Measurements from ENCODE around the gene FRAS1.
"Not testable (repeated sequence)": the region's sequence is repeated elsewhere in the genome, so short reads cannot be mapped to it uniquely, and the experiment has no call there.

The FRAS1 gene, protein sequence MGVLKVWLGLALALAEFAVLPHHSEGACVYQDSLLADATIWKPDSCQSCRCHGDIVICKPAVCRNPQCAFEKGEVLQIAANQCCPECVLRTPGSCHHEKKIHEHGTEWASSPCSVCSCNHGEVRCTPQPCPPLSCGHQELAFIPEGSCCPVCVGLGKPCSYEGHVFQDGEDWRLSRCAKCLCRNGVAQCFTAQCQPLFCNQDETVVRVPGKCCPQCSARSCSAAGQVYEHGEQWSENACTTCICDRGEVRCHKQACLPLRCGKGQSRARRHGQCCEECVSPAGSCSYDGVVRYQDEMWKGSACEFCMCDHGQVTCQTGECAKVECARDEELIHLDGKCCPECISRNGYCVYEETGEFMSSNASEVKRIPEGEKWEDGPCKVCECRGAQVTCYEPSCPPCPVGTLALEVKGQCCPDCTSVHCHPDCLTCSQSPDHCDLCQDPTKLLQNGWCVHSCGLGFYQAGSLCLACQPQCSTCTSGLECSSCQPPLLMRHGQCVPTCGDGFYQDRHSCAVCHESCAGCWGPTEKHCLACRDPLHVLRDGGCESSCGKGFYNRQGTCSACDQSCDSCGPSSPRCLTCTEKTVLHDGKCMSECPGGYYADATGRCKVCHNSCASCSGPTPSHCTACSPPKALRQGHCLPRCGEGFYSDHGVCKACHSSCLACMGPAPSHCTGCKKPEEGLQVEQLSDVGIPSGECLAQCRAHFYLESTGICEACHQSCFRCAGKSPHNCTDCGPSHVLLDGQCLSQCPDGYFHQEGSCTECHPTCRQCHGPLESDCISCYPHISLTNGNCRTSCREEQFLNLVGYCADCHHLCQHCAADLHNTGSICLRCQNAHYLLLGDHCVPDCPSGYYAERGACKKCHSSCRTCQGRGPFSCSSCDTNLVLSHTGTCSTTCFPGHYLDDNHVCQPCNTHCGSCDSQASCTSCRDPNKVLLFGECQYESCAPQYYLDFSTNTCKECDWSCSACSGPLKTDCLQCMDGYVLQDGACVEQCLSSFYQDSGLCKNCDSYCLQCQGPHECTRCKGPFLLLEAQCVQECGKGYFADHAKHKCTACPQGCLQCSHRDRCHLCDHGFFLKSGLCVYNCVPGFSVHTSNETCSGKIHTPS (N-terminal part only)

DNA sequence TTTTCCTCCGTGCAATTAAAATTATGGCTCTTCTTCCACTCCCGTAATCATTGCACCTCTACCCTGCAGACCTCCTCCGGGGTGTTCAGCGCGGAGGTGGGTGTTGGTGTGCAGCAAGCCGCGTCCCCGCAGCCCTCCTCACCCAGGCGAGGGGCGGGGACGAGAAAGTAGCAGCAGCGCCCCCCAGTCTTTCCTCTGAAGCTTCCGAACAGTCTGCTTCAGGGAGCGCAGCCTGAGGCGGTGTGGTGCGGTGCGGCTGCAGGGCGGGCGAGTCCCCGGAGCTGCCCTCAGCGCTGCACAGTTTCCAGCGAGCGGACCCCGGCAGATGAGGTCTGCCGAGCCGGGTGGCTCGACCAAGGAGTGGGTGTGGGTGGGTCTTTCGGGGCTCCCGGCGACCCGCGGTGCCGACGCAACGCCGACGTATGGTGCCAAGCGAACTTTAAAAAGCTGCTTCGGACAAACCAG, at the start of gene FRAS1:
Gene FRAS1 (plus strand): TSS at position 189 of the 465 bp plus-strand sequence. CDS start 687 bp downstream, outside the sequence.
- no peak for DNase-seq (ENCODE audit: low read depth in 2 of 2)

DNA sequence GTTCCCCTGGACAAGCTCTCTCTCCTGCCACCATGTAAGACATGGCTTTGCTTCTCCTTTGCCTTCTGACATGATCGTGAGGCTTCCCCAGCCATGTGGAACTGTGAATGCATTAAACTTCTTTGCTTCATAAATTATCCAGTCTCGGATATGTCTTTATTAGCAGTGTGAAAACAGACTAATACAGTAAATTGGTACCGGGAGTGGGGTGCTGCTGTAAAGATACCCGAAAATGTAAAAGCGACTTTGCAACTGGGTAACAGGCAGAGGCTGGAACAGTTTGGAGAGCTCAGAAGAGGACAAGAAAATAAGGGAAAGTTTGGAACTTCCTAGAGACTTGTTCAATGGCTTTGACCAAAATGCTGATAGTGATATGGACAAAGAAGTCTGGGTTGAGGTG, 46.1 kb upstream of the FRAS1 start:
- not testable (repeated sequence) for DNase-seq (ENCODE audit: low read depth in 2 of 2)

DNA sequence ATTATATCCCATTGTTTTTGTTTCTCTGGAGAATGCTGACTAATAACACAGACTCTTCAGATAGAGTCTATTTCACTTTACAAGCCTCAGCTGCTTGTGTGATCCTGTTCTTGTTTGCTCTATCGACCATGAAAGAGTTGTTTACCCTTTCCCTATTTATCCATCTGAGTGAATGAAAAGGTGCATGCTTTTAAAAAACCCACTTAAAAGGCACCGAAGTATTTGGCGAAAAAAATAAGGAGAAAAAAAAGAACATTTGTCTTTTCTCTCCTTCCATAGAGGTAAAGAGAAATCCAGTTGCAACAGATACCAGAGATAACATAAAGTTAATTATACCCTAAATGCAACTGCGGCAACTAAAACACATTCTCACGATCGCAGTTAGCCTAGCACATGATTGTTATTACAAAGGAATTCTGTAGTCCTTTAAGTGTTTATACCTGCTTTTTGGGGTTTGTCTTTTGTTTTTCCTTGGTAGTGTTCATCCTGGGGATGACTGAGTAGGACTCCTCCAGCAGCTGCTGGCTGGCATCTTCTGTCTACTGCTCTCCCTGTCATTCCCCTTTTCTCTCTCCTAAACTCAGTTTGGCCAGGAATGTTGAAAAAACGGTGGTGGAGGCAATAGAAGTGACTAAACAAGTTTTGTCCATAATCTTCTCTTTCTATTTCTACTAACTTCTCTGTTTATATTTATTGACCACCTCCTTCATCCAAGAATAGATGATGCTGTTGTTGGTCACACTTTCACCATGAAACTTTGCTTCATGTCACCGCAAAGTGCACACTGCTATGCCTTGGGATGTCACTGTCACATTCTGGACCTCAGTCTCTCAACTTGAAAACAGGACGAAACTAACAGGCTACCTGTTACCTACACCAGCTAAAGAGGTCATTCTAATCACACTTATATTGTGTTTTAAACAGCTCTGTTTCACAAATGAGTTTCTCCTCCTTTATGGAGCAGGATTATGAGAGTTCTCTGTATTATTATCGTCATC, 41.9 kb upstream of the FRAS1 start:
- no peak for DNase-seq (ENCODE audit: low read depth in 2 of 2)

DNA sequence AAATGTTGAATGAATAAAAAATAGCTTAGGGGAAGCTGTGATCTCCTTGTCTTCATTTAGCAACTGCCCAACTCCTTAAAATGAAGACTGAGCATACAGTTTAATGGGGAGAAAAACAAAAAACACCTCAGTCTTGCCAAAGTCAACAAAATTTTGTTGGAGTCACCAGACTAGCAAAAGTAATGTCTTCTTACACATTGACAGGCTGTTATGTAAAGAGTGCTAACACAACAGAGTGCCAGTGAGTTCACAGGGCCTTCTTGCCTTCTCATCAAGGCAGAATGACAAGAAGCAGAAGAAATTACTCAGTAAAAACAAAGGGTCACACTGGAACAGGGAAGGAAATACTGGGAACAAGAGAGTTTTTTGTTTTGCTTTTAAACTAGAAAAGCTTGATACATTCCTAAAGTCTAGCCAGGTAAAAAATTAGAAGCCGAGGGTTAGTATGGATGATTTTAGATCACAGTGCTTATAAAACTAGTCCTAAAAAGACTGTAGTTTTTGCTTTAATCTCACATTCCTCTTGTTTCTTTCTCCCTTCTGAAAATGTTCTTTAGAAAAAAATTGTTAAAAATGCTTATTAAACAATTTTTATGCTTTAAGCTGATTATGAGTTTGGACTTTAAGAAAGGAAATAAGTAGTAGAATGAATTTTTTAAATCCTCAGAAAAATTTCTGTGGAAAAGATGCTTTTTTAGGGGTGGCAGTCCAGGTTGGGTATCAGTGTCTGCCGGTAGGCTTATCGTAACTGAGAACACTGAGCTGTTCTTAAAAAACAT, 38.7 kb upstream of the FRAS1 start:
- DNase-seq (ENCODE audit: low read depth in 2 of 2) = no peak

DNA sequence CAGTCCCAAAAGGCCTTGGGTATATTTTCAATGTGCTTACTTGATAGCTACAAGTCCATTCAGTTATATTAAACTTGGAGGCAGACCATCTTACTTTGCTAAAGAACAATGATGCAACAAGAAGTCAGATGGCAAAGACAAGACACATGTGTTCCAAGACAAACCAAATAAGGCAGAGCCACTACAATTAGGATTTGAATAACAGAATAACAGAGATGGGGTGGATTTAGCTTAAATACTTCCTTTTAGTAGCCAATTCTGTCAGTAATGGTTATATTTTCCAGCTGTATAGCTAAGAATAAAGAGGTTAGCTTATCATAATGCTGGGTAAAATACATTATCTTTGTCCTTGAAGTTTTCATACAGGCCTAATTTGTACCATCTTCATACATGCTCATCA, 37.7 kb upstream of the FRAS1 start:
- no peak for DNase-seq (ENCODE audit: low read depth in 2 of 2)

DNA sequence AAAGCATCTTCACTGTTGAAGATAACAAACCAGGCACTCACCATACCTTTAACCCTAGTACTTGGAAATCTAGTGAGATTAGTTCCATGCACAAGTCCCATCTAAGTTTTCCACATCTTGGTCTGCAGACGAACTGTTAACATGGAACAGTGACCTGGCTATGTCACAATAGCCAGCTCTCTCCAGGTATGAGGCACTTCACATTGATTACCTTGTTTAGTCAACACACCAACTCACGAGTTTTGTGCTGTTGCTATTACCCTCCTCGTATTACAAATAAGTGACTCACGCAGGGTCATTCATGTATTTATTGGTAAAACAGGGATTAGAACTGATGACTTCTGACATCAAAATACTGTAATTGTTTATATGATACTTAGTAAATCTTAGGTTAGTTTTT, 36.4 kb upstream of the FRAS1 start:
- DNase-seq (ENCODE audit: low read depth in 2 of 2) = no peak

DNA sequence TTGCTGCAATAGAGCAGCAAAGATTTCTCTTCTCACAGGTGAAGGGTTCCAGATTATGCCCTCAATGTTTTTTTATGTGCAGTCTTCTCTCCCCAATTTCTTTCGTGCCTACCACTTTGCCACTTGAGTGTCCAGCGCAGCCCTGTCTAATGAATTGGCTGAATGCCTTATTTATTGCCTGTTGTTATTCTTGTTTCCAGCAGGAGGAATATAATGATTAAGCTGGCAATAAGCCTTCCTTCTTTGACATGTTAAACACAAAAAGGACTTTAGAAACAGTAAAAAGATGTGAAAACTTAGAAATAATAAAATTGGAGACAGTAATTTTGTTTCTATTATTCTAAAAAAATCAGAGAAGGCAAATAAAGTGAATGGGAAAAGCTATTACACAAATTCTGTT, 34.6 kb upstream of the FRAS1 start:
- no peak for DNase-seq (ENCODE audit: low read depth in 2 of 2)

DNA sequence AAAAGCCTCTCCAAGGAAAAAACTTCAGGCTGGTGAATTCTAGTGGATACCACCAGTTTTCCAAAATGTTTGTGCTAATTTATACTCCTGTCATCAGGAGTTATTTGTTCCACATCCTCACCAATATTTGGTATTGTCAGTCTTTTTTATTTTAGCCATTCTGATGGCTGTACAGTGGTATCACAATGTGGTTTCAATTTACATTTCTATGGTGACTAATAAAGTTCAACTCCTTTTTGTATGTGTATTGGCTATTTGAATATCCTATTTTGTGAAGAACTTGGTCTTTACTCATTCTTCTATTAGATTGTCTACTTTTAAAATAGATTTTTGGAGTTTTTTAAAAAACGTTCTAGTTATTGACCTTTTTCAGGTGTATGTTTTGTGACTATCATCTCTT, 33.0 kb upstream of the FRAS1 start:
- DNase-seq (ENCODE audit: low read depth in 2 of 2) = peak in 1 of 2 experiments; percentile 9

DNA sequence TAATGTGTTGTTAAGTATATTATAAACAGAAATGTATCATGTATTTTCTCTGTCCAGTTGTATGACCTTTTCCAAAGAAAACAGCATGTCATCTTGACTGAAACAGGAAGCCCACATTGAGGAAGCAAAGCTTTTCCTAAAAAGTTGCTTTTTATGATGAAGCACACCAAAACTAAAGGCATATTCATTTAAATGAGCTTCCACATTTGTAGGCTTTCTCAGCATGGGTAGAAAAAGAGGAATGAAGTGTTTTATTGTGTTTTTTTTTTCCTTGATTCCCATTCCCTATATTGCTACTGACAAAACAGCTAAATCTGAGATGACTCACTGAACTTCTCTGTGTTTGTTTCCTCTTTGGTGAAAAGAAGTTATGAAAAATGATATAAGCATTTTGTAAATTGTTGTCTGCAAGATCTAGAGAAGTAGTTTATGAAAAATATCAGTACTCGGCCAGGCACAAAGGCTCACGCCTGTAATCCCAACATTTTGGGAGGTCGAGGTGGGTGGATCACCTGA, 32.5 kb upstream of the FRAS1 start:
- DNase-seq (ENCODE audit: low read depth in 2 of 2) = no peak

DNA sequence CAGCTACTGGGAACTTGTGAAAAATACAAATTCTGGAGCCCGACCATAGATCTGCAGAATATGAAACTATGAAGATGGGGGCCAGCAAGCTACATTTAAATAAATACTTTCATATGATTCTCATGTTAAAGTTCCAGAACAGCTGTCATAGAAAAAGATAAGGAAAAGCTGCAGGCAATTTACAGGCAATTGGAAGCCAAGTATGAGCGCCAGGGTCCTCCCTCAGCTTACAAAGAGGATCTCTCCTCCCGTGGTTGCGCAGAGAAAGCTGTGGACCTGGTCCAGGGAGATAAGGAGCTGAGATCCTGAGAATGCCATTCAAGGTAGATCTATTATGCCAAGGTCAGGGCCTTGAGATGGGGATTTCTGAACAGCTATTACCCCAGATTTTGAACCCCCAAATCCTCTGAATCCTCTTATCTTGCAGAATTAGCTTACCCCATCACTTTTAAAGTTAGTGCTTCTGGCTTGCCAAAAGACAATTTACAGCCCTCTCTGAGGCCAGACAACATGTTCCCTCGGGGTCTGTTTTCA, 25.6 kb upstream of the FRAS1 start:
- no peak for DNase-seq (ENCODE audit: low read depth in 2 of 2)

DNA sequence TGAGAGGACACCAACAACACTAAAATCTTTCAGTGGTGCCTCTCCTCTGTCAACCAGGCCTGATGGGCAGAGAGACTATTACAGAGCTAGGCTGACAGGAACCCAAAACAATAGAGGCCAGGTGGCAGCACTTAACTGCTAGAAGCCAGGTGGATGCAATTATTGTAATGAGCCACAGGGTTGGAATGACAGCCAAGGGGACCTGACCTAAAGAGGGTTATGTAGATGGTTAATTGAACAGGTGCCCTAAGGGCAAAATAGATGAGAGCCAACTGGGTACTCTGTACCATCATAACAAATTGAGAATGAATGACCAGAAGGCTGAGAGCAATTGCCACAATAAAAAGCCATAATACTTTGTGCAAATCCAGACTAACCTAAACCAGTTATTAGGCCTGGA, 24.7 kb upstream of the FRAS1 start:
- DNase-seq (ENCODE audit: low read depth in 2 of 2) = no peak

DNA sequence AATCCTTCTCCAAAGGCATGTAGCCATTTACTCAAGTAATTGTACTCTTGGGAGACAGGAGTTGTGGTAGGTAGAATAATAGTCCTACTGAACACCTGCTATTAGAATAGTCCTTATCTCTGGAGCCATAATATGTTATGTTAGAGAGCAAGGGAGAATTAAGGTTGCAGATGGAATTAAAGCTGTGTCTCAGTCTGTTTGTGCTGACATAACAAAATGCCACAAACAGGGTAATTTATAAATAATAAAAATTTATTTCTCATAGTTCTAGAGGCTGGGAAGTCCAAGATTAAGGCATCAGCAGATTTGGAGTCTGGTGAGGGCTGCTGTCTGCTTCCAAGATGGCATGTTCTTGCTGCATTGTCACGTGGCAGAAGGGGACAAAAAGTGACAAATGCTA, 24.2 kb upstream of the FRAS1 start:
- DNase-seq (ENCODE audit: low read depth in 2 of 2) = no peak

DNA sequence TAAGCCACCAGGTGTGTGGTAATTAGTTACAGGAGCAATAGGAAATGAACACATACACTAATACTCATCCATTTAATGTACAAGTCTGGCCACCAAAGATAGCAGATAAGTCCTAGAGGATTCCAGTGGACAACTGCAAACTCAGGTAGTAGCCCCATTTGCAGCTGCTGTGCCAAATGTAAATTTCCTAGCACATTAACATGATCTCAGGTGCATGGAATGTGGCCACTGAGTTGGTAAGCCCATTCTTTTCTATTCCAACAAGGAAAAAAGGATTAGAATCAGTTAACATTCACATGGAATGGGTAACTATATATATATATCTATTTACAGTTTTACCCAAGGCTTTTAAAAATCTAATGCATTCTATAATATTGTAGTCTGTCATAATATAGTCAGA, 23.3 kb upstream of the FRAS1 start:
- no peak for DNase-seq (ENCODE audit: low read depth in 2 of 2)

DNA sequence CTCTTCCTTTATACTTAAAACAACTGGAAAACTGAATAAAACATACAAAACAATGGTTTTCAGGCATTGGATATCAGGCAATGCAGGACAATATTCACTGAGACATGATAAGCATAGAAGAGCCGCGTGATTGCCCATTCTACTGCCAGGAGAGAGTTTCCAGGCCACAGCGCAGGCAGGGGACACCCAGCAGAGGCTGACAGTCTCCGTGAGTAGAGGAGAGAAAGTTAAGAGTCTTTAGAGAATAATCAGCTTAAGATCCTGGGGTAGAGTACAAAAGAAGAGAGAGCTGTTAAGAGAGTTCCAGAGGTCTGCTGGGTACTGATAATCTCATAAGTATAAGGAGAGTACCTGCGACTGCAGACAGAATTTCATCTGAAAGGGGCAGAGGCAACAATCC, 18.4 kb upstream of the FRAS1 start:
- no peak for DNase-seq (ENCODE audit: low read depth in 2 of 2)

DNA sequence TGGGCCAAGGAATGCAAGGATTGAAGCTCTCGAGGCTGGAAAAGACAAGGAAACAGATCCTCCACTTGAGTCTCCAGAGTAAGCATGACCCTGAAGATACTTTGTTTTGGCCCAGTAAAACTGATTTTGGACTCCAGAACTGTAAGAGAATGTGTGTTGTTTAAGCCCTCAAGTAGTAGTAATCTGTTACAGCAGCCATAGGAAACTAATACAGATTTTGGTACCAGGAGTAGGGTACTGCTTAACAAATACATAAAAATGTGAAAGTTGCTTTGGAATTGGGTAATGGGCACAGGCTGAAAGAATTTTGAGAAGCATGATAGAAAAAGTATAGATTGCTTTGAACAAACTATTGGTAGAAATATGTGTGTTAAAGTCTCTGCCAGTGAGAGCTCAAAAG, 17.4 kb upstream of the FRAS1 start:
- DNase-seq (ENCODE audit: low read depth in 2 of 2) = no peak

DNA sequence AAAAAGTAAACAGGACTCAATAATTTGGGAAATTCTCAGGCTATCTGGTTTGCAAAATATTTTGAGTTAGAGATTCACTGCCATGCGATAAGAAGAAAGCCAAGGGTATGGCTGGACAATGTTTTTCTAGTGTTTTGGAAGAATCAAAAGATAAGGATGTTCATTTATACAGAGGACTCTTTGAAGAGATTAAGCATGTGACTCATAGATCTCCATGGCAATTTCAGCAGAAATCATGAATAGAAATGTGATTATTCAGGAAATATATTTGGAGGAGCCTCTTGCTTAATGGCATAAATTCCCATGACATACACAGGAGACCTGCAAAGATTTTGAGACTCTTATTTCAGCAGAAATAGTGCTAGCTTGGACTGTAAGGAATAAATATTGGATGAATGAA, 16.7 kb upstream of the FRAS1 start:
- DNase-seq (ENCODE audit: low read depth in 2 of 2) = no peak

DNA sequence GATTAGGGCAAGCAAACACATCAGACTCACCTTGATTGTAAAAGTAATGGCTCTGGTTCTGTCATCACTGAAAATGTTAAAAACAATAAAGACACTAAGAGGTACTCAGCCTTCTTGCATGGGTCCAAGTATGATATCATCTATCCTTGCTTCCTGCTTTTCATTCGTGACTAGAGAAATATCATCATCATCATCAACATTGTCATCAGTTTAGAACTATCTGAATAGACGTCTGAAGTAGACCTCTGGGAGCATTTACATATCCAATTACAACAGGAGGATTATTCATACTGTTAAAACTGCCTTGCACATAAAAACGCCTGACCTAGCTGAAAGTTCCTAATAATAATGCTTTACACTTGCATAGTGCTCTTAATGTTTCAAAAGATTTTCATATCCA, 9.8 kb upstream of the FRAS1 start:
- DNase-seq (ENCODE audit: low read depth in 2 of 2) = no peak

DNA sequence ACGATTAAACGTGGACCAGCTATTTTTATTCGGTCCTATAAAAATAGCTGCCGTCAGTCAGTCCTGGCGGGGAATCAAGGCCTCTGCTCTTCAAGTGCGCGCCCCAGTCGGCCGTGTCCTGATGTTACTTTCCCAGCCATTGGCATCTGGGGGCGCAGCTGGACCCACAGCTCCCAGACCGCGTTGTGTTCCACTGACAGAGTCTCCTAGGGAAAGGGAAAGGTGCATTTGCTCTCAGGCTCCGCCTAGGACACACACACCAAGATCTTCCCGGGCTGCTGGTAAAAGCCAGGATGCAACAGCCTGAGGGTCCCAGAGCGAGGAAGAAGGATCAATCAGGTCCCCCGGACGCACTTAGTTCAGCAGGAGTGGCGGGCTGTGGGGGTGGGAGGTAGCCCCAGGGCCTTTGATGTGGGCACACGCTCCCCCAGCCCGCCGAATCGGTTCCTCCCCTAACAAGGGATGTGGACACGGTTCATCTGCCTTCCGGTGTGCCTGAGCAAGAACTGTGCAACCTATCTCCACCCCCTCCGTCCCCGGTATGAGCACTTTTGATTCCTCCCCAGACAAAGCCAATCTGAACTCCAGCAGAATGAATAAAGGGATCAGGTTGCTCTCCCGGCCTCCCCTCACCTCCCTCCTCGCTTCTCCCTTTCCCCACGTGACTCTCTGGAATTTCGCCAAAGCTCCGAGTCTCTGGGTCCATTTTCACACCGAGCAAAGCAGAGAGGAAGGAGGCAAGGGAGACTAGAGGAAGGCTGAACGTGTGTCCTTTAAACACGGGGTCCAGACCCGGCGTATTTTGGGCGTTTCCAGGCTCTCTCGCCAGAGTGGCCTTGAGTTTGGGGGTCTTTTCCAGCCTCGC, 626 bp upstream of the FRAS1 start:
- peak; percentile 69 to 70 for DNase-seq (ENCODE audit: low read depth in 2 of 2)

All from fibroblast of skin of left biceps (primary cell).